GM12878 (cell line): ENCODE data around the gene JMJD6. TPM values are rescaled to one million over a fixed set of nuclear protein-coding genes. Genes with fewer than 3 reads are reported as not detected.
"Not testable (repeated sequence)": the region's sequence is repeated elsewhere in the genome, so short reads cannot be mapped to it uniquely, and the experiment has no call there.

Experiments
- ATAC-seq: fragments of 200-7000 bp; cut with Tn5 transposase; 3 replicates; pipeline ENCODE4 v1.9.1; 2020; ENCODE audit warnings: mild to moderate bottlenecking, moderate library complexity
- BruUV-seq: library from RNA; stranded (reverse); fragments of 400-500 nt; replicated peaks from 2 replicates; lab custom pipeline; 2021; lab: Mats Ljungman, UMichigan
- CTCF ChIA-PET: fragments of 300-600 bp; sonication (Branson Sonifier 250); formaldehyde crosslinking; extraction: SDS; loops from one replicate; lab custom pipeline; 2021; ENCODE audit warnings: inconsistent platforms; lab: Yijun Ruan, JAX
- POLR2A ChIA-PET: fragments of 350-600 bp; formaldehyde crosslinking; extraction: SDS; loops from one replicate; lab custom pipeline; 2021; ENCODE audit warnings: inconsistent platforms; lab: Charles Lee
- RAD21 ChIA-PET: fragments of 300-600 bp; sonication (Branson Sonifier 250); formaldehyde crosslinking; loops from one replicate; lab custom pipeline; 2023; ENCODE audit warnings: antibody characterized with exemption; ENCODE audit not compliant: unreplicated experiment; lab: Charles Lee
- SMC1A ChIA-PET: fragments of 300-600 bp; sonication (Branson Sonifier 250); formaldehyde crosslinking; loops from one replicate; lab custom pipeline; 2023; ENCODE audit not compliant: unreplicated experiment, uncharacterized antibody; lab: Charles Lee
- DNase-seq: peaks from one replicate; pipeline ENCODE4 v3.0.0-alpha.2; 2011; ENCODE audit warnings: low read depth, low spot score
- FAIRE-seq: peaks from 3 replicates; lab custom pipeline; 2011; peaks lifted over from hg19 to GRCh38; lab: Jason Lieb, UNC
- H2AFZ ChIP-seq: 2 replicates; pipeline ENCODE4 v1.6.0; 2011; ENCODE audit warnings: low read depth, low read length, control low read depth; ENCODE audit not compliant: control insufficient read depth
- H3K27ac ChIP-seq: 2 replicates; pipeline ENCODE4 v1.5.1; 2011; ENCODE audit warnings: control low read depth; ENCODE audit not compliant: control insufficient read depth, insufficient read depth
- H3K27me3 ChIP-seq, 2 experiments: replicated peaks in 1 of 2; 2 replicates each; pipeline versions ENCODE4 v1.6.0 to v1.6.1; 2011; ENCODE audit warnings: low read length in 1 of 2; ENCODE audit not compliant: control insufficient read depth in 2 of 2, insufficient read depth in 2 of 2
- H3K36me3 ChIP-seq, 2 experiments: 2 replicates each; pipeline ENCODE4 v1.5.1; 2011; ENCODE audit warnings: low read length in 1 of 2; ENCODE audit not compliant: control insufficient read depth in 2 of 2, insufficient read depth in 2 of 2
- H3K4me1 ChIP-seq: 2 replicates; pipeline ENCODE4 v1.6.1; 2011; ENCODE audit warnings: mild to moderate bottlenecking, low read length, moderate library complexity, mixed read lengths; ENCODE audit not compliant: control insufficient read depth, insufficient read depth
- H3K4me2 ChIP-seq: 2 replicates; pipeline ENCODE4 v1.6.0; 2011; ENCODE audit warnings: control low read depth; ENCODE audit not compliant: control insufficient read depth, insufficient read depth
- H3K4me3 ChIP-seq: fragments of 200-600 bp; sonication (generic); 2 replicates; pipeline ENCODE4 v1.5.1; 2016
- H3K79me2 ChIP-seq: 2 replicates; pipeline ENCODE4 v1.6.0; 2011; ENCODE audit warnings: low read length; ENCODE audit not compliant: control insufficient read depth, insufficient read depth
- H3K9ac ChIP-seq: 2 replicates; pipeline ENCODE4 v1.8.0; 2011; ENCODE audit warnings: low read length, control low read depth, mixed read lengths; ENCODE audit not compliant: control insufficient read depth, insufficient read depth
- H3K9me3 ChIP-seq: replicated peaks from 3 replicates; pipeline ENCODE4 v1.5.1; 2011; ENCODE audit warnings: mild to moderate bottlenecking, low read length; ENCODE audit not compliant: control insufficient read depth, insufficient read depth
- H4K20me1 ChIP-seq: 2 replicates; pipeline ENCODE4 v1.6.0; 2011; ENCODE audit not compliant: control insufficient read depth, insufficient read depth
- EP300 ChIP-seq, 2 experiments: fragments of 150-350 bp in 1 of 2; IDR thresholded peaks; 2 replicates each; pipeline ENCODE4 v1.6.1; 2011 to 2012; ENCODE audit warnings: low read depth in 2 of 2, low read length in 2 of 2, borderline replicate concordance in 1 of 2, improper control_type of control experiment in 1 of 2, inconsistent platforms in 1 of 2; ENCODE audit not compliant: control insufficient read depth in 1 of 2
- KLF5 ChIP-seq: fragments of 450-650 bp; IDR thresholded peaks from 2 replicates; pipeline ENCODE4 v1.6.1; 2014; ENCODE audit warnings: mild to moderate bottlenecking; ENCODE audit not compliant: partially characterized antibody
- LARP7 ChIP-seq: fragments of 450-650 bp; IDR thresholded peaks from 2 replicates; pipeline ENCODE4 v1.6.1; 2017; ENCODE audit warnings: mild to moderate bottlenecking
- MXI1 ChIP-seq: fragments of 150-350 bp; IDR thresholded peaks from 2 replicates; pipeline ENCODE4 v1.6.1; 2011; ENCODE audit warnings: low read depth, mild to moderate bottlenecking, inconsistent platforms, low read length, improper control_type of control experiment
- RCOR1 ChIP-seq: conservative IDR thresholded peaks from 2 replicates; pipeline ENCODE4 v1.6.1; 2012; ENCODE audit warnings: low read depth, low read length, improper control_type of control experiment
- ZNF622 ChIP-seq: fragments of 450-650 bp; IDR thresholded peaks from 2 replicates; pipeline ENCODE4 v1.6.1; 2017; ENCODE audit warnings: mild to moderate bottlenecking, inconsistent platforms
- WGBS: methylation state at CpG from one replicate; pipeline ENCODE4 v1.1.6; 2016; ENCODE audit warnings: low lambda C conversion rate; ENCODE audit not compliant: insufficient replicate concordance, insufficient coverage; ENCODE audit errors: missing lambda C conversion rate; 5-methylcytosine and 5-hydroxymethylcytosine counted together
- in situ Hi-C: fragments of 300-500 bp; cut with MboI; formaldehyde crosslinking; loops from 9 replicates; pipeline ENCODE4 v1.14.3; 2018; ENCODE audit warnings: mixed read lengths
- intact Hi-C: fragments of 100-400 bp; cut with micrococcal nuclease; formaldehyde crosslinking; loops from one replicate; pipeline ENCODE4 v1.14.2; 2022; ENCODE audit not compliant: unreplicated experiment
- polyA plus RNA-seq, 11 experiments: library from polyadenylated mRNA; depleted of rRNA in 4 of 11; unstranded in 6 of 11; stranded (reverse) in 5 of 11; fragments of >200 nt; fragmentation: Nextera tagmentation in 4 of 11; fragmentation: Illumina TruSeq in 1 of 11; extraction: Ambion mirVana in 4 of 11; extraction: Trizol in 1 of 11; gene quantifications; 1 replicate in 1 of 11; 2 replicates in 10 of 11; pipeline versions ENCODE4 v1.2.1 to v1.2.3, GENCODE V29; 2011 to 2016; ENCODE audit warnings: inconsistent platforms in 2 of 11, missing spikeins in 2 of 11, low read depth in 1 of 11
- total RNA-seq, 4 experiments: library from RNA; depleted of rRNA in 3 of 4; stranded (reverse); fragments of >200 nt in 3 of 4; fragmentation: Illumina TruSeq in 1 of 4; extraction: Trizol in 1 of 4; gene quantifications; 2 replicates each; pipeline versions ENCODE4 v1.2.1 to v1.2.3, GENCODE V29; 2013 to 2021

The JMJD6 gene
- total and polyA plus RNA-seq, 10 of the 15 experiments (the other 5 are each of a cell fraction or from before 2014, with no cell fraction given), result 1.2 to 36.0 (median 22.2) TPM

- TF ChIP-seq EP300 (IDR thresholded peaks at IDR 0.05; ENCODE audit: borderline replicate concordance in 1 of 2, control insufficient read depth in 1 of 2, low read depth in 2 of 2, low read length in 2 of 2) (no peak), RCOR1 (no peak), LARP7 (no peak), KLF5 (no peak), MXI1 (no peak), ZNF622 (no peak)
These were observed 21.4 kb upstream of the JMJD6 start (continued) for GRCh38 chr17:76747716-76748363.

GRCh38 chr17:76745785-76746184 is 19.4 kb upstream of the JMJD6 start:
- DNase-seq, H3K4me2 ChIP-seq, H3K27me3 ChIP-seq, H3K4me1 ChIP-seq, H3K27ac ChIP-seq, BruUV-seq, intact Hi-C loops, H3K9ac ChIP-seq, FAIRE-seq, H3K36me3 ChIP-seq, ATAC-seq, RAD21 ChIA-PET, H2AFZ ChIP-seq, in situ Hi-C loops, H3K79me2 ChIP-seq, H3K9me3 ChIP-seq, H3K4me3 ChIP-seq, POLR2A ChIA-PET, H4K20me1 ChIP-seq: not testable (repeated sequence)
- ChIA-PET CTCF (interaction anchor here (1.2 kb wide), 1 partner anchor 18 kb away, joined by 5 read pairs; no protein-coding TSS in a partner anchor), SMC1A (interaction anchor here (0.6 to 1.0 kb wide), 2 partner anchors 20 to 306 kb away, joined by 3 read pairs; no protein-coding TSS in a partner anchor)
- WGBS, result 92% methylated on average over 6 of the region's 6 CpGs
